Daoy (cell line): ENCODE data around the gene MYO18B. TPM values are rescaled to one million over a fixed set of nuclear protein-coding genes. Genes with fewer than 3 reads are reported as not detected.
A peak's percentile ranks its signal among the peaks of the same experiment; 100 is the strongest.
"Not testable (repeated sequence)": the region's sequence is repeated elsewhere in the genome, so short reads cannot be mapped to it uniquely, and the experiment has no call there.

Experiments
- DNase-seq: peaks from one replicate; pipeline ENCODE4 v3.0.0-alpha.2; 2015; ENCODE audit warnings: low read depth
- total RNA-seq: library from RNA; depleted of rRNA; stranded (reverse); fragments of >200 nt; shearing (Covaris generic); gene quantifications from 2 replicates; pipeline ENCODE4 v1.2.3, GENCODE V29; 2014

Gene MYO18B
- total RNA-seq, 1 experiment from 2014 or later, result not detected

DNA sequence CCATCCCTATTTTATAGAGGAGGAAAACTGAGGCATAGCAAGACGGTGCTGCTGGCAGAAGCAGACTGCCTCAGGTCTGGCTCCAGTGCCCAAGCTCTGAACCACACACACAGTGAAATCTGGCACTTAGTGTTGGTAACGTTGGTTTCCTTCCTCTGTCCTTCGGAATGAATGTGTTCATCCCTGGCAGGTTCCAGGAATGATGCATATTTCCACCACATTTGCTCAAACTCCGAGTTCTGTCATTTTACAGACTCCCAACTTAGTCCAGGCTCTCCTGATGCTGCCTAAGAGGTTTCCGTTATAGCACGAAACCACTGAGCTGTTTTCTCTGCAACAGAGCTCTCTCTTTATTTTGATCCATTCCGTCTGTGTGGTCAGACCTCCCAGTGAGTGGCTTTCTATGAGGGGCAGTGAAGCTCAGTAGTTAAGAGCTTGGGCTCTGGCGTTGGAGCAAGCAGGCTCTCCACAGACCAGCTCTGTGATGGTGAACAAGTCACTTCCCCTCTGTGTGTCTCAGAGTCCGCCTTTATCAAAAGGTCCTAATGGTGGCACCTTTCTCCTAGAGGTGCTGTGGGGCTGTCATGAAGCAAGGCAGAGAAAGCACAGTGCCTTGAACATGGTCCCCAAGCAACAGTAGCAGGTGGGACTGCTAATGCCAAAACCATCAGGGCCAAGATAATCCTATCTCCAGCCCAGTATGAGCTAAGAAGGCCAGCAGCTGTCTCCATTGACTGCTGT lies 200.3 kb downstream of the MYO18B start:
- peak; percentile 5 for DNase-seq

DNA sequence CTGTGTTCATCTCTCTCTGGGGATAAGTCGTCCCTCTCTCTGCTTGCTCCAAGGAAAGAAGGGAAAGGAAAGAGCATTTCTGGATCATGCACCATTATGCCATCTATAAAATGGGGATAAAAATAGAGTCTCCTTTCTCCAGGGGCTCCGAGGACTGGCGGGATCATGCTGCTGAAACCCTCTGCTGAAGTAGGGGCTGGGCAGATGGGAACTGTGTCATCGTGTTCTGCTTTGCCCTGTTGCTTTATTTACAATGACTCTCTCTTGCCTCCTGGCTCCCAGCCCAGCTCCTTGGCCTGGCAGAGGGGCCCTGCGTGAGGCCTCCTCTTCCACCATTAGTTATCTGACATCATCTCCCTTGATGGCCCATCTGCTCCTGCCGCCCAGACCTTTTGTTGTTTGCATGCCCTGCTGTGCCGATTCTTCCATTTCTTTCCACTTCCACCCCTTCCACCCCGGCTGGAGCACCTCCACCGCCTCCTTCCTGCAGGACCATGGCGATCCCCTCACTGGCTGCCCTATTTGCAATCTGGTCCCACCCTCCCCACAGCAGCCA lies 200.9 kb downstream of the MYO18B start:
- peak; percentile 76 for DNase-seq

DNA sequence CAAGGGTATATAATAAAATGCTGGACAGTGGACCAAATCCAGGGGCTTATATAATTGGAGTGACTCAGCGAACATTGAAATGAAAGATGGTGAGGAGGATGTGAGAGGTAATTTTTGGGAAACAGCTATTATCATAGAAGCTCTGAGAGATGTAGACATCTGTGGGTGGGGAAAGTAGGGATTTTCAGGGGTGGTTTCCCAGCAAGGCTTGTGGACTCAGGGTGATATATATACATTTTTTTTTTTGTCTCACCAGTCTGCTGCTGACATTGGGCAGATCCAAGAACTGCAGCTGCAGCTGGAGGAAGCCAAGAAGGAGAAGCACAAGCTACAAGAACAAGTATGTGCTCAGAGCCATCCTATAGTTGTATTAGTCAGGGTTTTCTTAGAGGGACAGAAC lies 208.1 kb downstream of the MYO18B start:
- DNase-seq, result no peak

DNA sequence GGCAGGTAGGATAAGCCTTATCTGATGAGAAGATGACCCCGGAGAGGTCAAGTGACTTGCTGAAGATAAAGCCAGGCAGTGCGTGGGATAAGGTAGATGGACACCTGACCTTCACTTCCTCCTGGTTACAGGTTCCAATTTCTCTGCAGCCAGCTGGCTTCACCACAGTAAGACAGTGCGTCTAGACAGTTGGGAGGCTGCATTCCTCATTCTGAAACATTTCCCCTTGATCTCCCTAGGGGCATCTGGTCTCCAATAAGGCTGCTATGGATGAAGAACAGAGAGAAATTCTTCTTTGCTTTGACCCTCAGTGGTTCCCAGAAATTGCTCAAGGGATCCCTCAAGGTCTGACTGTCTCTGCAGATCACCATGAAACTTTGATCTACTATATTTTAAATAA lies 211.3 kb downstream of the MYO18B start:
- no peak for DNase-seq

DNA sequence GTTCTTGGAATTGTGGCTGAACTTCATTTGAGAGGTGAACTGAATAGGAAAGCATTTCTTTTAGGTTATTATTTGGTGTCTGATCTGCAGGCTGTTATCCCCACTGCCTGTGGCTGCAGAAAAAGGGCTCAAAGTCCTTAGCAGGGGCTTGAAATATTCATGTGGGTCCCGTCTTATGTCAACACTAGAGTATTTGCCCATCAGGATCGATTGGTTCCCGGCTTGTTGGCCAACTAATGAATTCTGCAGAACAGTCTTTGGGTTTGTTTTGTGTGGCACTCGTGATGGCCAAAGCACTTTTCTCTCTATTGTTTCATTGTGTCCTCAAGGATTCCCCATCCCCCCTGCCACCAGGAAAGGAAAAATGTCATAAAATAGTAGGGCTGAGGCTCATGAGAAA lies 211.9 kb downstream of the MYO18B start:
- DNase-seq, result no peak

DNA sequence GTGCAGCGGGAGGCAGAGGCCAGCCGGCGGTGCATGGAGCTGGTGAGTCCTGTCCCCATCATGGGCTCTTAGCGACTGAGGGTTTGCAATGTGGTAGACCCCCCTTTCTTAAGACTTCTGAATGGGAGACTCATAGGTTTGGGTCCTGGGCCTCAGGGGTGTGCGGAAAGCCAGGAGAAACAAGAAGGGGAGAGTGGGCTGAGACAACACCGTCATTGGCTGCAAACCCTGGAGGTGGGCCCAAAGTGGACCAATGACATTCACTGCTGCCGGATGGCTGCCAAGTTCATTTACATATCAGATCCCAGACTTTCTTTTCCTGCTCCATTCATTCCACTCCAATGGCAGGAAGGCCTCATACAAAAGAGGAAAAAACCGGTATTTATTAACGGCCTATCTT lies 213.3 kb downstream of the MYO18B start:
- peak; percentile 12 for DNase-seq

DNA sequence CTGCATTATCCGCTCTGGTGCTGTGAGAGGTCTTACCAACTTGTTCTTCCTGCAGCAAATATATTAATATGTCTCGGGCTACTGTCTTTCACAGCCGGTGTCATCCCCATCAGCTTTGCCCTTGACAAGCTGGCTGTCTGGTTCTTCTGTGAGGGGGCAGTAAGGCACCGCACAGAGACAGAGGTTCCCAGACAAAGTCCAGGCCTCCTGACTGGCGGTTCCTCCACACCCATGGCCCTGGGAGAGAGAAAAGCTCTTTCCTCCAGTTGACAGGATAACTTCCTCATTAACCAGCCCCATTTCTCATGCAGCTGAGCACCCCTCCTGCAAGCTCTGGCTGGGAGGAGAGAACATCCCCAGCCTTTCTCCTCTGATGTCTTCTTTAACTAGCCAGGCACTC lies 214.8 kb downstream of the MYO18B start:
- DNase-seq, result no peak

DNA sequence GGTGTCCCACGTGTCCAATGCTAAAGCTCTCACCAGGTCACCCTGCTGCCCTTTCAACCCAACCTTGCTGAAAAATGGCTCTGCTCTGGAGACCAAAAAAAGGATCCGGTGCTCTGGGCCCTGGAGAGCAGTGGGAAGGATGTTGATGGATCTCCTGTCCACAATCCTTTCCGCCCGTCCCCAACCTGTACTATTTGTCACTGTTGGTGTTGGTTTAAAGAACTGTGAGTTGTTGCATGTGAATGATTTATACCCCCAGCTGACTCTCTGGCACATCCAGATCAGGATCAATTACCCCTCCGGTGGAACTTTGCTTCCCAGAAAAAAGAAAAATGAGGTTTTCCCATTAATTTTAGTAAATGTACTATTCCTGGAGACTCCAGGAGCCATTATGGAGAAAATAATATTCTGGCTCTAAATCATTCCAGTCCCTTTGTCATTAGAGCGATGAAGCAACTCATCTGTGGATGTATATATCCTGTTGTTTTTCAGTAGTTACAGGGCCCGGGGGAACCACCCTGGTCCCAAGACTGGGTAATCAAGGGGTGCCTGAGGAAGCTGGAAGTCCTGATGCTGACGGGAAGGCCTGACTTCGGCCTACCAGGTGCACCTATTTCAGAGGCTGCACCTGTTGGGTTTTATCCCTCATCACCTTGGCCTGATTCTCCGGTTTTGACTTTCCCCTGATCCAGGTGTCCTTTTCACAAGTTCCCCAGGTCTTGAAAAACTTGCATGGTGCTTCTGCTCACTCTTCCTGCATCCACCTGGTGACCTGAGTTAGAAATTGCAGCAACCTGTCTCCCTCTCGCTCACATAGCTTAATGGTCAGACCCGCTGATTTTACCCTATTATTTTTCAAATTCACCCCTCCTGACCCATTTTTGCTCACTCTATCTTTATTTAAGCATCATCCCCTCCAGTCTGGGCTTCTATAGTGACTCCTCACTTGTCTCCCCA lies 218.1 kb downstream of the MYO18B start:
- no peak for DNase-seq

DNA sequence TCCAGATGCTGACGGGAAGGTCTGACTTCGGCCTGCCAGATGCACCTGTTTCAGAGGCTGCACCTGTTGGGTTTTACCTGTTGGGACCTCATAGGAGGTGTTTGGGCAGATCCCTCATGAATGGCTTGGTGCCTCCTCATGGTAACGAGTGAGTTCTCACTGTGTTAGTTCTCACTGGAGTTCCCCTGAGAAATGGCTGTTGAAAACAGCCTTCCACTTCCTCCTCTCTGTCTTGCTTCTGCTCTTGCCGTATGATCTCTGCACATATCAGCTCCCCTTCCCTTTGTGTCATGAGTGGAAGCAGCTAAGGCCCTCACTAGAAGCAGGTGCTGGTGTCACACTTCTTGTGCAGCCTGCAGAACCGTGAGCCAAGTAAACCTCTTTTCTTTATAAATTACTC lies 219.7 kb downstream of the MYO18B start:
- DNase-seq, result no peak

DNA sequence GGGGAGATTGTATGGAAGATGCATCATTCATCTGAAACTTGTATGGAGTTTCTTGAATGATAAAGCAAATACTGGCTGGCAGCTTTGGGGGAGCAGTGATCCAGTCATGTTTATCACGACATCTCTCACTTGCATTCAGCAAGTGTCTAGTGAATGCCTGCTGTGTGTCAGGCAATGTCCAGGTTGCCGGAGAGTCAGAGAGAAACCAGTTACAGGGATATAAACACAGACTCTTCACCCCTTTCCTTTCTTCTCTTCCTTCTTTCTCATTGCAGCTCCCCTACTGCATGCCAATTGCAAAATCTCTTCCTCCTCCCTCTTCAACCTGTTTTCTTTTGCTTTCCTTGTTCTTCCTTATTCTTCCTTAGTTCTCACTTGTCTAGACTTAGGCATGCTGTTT lies 220.7 kb downstream of the MYO18B start:
- no peak for DNase-seq

DNA sequence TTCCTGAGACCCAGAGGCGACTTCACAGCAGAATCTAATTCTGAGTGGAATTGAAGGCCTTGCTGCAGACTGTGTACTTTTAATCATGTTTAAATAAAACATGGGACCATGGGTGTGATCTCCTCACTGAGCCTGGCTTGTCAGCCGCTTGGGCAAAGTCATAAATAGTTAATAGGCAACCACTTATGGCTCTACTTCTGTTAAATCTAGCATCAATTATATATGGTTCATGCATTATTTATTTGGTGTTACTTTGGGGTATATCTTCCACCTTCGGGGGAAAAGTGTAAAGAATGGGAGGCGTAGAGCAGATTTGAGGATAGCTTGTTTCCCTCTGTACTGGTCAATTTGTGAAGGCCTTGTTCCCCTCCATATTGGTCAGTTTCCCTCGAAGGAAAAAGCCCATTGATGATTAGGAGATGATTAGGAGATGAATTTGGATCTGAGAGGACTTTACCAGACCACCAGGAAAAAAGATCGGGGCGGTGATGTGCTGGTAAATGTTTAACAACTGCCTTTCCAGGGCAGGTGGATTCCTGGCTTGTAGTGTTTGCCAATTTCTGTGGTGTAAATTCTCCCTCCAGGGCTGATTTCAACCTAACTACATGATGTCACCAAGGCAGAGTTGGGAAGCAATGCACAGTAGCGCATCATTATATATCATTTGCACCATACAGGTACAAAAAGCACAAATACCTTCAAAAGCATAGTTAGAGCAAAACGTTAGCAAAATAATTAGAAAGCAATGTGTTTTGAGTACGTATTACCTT lies 223.2 kb downstream of the MYO18B start:
- DNase-seq, result no peak

DNA sequence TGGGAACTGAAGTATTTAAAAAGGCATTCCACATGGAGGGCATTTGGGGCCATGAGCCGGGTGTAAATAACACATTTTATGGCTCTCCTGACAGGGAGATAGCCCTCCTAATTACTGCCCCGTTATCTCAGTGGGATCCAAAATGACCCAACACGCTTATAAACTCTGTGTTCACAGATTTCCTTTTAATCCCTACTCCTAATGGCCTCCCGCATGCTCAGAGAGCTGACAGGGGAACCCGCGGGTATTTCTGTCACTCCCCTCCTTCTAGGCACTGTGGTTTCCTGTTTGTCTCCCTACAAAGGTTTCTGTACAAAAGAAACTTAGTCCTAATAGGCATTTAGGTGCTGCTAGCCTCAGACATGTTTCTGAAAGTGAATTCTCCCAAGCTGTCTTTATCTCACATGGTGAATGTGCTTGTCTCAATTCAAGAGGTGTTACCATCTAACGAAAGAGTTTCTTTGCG lies 224.5 kb downstream of the MYO18B start:
- DNase-seq, result no peak

DNA sequence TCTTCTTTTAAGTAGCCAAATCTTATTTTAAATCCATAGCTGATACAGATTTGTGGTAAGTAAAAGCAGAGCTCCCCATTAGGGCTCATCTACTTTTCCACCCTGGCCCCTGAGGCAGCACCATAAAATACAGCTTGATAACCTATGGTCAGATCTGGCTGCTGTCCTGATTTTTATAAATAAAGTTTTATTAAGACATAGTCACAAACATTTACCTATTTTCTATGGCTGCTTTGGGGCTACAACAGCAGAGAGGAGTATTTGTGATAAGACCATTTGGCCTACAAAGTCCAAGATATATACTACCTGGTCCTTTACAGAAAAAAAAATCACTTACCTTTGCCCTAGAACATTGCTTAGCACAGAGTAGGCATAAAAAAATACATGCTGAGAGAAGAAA lies 227.3 kb downstream of the MYO18B start:
- no peak for DNase-seq

DNA sequence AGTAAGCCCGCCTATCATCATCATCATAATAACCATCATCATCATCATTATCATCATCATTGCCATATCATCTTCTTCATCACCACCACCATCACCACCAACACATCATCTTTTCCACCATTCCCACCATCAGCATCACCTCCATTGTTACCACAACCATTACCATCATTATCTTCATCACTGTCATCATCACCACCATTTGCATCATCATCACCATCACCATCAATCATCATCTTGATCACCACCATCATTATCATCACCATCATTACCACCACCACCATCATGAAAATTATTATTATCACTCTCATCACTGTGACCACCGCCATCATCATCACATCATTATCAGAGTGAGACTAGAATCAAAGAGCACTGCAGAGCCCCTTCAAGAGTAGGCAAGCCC lies 227.9 kb downstream of the MYO18B start:
- DNase-seq, result no peak

DNA sequence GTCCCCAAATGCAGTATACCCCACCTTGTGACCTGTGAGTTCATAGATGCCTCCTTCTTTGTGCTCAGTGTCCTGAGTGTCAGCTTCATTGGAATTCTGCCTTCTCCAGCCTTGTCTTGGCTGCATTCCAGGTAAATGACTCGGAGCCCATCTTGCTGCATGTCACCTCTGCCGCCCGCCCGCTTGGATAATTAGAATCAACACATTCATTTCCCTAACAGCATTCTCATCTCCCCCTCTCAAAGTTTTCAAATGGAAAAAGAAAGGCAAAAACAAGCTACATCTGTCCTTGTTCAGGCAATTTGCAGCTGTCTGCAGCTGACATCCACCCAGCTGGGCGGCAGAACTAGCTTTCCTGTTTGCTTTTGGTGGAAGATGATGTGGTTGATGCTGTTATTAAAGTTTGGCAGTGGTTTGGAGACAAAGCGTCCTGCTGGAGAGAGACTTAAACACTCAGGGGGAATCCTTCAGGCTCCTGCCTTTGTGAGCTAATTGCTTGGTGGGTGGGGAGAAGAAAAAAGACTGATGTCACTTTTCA lies 228.5 kb downstream of the MYO18B start:
- DNase-seq, result peak; percentile 19

DNA sequence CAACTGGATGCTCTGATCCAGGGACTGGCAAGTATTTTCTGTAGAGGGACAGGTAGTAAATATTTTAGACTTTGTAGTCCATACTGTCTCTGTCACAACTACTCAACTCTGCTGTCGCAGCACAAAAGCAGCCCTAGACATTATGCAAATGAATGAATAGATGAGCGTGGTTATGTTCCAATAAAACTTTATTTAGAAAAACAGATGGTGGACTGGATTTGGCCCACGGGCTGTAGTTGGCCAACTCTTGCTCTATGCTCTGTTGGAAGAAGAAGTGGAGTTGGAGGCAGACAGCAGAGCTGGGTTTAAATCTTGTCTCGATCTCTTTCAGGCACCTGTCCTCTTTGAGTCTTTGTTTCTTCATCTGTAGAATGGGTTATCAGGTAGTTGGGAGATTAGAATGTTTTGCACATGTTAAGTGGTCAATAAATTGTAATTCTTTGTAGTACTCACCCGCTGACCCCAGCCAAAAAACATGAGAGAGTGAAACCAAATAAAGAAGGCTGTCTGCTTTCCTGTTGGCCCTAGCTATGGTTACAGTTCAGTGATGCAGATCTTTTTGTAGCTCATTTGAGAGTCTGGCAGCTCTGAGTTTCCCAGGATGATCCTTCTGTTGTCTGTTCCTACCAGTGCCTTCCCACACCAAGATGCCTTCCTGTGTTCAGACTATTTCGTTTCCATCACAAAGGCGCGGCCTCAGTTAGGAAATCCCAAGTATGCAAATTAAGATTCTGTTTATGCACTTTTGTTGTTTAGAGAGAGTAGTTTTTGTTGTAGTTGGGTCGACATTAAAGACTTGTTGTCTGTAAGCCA lies 229.2 kb downstream of the MYO18B start:
- no peak for DNase-seq

DNA sequence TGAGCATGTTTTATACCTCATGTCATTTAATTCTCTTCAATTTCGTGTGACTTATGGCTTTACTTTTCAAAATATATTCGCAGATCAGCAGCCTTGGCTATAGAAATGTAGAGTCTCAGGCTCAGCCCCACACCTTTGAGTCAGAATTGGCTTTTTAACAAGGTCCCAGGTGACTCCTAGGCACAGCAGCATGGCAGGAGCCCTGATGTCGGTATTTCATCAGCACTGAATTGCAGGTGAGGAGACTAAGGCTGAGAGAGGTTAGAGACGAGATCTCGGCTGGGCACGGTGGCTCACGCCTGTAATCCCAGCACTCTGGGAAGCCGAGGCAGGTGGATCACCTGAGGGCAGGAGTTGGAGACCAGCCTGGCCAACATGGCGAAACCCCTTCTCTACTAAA lies 230.4 kb downstream of the MYO18B start:
- no peak for DNase-seq

DNA sequence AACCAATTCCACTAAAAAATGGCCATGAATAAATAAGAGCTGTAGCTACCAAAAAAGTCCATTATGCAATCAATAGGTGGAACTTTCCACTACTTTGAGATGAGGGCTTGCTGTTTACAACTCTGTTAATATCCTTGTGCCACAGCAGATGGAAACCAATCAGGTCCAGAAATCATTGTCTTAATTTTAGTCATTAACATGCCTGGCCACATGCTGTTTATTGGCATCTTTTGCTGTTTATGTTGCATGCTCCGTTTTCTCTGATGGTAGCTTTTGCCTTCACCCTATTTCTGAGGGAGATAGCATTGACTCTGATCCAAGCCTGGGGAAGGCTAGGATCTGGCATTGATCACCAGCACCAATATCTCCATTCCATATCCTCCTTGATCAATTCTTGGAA lies 234.4 kb downstream of the MYO18B start:
- no peak for DNase-seq

DNA sequence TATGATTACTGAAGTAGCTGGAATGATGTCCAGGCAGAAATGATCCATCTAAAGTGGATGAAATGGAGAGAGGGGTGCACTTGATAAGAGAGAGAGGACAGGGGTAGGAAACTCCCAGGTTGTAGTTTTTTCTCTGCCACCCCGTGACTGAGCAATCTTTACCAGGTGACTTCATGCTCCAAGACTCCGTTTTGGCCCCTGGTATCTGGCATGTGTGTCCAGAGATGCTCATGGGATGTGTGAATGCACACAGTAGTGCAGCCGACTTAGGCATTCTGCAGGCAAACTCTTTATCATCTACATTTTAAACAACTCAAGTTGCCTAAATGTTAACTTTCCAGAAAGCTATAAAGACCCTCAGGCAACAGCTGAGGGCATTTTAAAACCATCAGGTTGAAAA lies 238.0 kb downstream of the MYO18B start:
- DNase-seq, result no peak

DNA sequence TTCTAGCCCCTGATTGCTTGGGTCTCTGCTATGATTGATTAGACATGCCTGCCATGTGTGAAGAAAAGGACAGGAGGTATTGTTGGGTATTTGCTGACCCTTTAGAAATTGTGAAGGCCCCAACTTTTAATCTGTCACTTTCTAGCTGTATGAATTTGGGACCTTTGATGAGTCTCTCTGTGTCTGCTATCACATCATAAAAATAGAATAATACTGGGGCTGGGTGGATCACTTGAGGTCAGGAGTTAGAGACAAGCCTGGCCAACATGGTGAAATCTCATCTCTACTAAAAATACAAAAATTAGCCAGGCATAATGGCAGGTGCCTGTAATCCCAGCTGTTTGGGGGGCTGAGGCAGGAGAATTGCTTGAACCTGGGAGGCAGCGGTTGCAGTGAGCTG lies 242.9 kb downstream of the MYO18B start:
- not testable (repeated sequence) for DNase-seq

DNA sequence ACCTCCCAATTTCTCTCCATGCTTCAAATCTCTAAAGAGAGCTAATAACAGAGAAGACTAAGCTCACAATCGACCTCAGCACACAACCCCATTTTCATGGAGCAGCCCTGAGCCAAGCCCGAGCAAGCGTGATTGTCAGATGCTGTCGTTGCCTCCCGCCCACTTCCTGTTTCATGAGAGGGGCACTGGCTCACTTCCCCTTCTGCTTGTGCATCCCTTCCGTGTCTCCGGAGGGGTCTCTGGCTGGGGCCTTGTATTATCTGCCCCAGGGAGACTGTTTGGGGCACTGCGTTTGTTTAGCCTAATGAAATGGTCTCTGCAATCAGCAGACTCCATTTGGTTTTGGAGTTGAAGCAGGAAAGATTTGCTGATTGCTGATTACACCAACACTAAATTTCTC lies 246.0 kb downstream of the MYO18B start:
- DNase-seq, result peak; percentile 42
